ENCODE measurements around the gene GTF3C5.

GRCh38 chr9:133044661-133045060 lies 13.9 kb downstream of the GTF3C5 start:
- TF ChIP-seq NR2C2 (CRISPR knock-in tag; IDR thresholded peaks at IDR 0.05), result no peak
- TF ChIP-seq SP1 (CRISPR knock-in tag; conservative IDR thresholded peaks at IDR 0.05), result no peak
- TF ChIP-seq, protein P1, sequence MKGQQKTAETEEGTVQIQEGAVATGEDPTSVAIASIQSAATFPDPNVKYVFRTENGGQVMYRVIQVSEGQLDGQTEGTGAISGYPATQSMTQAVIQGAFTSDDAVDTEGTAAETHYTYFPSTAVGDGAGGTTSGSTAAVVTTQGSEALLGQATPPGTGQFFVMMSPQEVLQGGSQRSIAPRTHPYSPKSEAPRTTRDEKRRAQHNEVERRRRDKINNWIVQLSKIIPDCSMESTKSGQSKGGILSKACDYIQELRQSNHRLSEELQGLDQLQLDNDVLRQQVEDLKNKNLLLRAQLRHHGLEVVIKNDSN (CRISPR knock-in tag; IDR thresholded peaks at IDR 0.05), result no peak
- TF ChIP-seq CTCF (IDR thresholded peaks at IDR 0.05), result no peak

Measured in WTC11 (cell line).